GM21717 (cell line): Measurements from ENCODE around the gene ZMYND8.
"Not testable (repeated sequence)": the region's sequence is repeated elsewhere in the genome, so short reads cannot be mapped to it uniquely, and the experiment has no call there.

Experiments used
- ATAC-seq: cut with Tn5 transposase; IDR thresholded peaks from one replicate; pipeline ENCODE4 v1.9.1; 2021; ENCODE audit warnings: mild to moderate bottlenecking, moderate library complexity; ENCODE audit not compliant: unreplicated experiment

Gene ZMYND8

DNA sequence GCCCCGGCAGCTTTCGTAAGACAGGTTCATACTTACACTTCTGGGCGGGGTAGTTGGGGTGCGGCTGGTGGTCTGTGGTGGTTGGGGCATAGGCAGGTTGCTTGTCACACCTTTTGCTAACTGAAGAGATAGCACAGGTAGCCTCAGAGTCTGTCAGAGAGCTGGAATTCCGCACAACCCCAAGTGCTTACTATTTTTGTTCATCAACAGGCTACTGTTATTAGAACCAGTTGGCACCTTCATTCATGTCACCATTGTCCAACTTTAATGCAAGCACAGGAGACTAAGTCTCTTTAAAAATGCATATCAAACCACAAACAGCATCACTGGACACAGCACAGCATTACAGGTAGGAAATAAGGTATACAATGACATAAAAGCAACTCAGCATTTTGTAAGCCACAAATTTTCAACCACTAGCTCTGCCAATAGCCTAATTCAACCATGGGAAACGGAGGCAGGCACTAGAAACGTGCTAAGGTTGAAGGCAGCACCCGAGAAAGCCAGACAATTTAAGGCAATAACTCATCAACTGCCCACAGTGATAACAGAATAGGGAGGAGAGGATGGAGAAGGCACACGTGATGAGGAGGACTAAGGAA is 143.8 kb downstream of the ZMYND8 start:
- no peak for ATAC-seq

DNA sequence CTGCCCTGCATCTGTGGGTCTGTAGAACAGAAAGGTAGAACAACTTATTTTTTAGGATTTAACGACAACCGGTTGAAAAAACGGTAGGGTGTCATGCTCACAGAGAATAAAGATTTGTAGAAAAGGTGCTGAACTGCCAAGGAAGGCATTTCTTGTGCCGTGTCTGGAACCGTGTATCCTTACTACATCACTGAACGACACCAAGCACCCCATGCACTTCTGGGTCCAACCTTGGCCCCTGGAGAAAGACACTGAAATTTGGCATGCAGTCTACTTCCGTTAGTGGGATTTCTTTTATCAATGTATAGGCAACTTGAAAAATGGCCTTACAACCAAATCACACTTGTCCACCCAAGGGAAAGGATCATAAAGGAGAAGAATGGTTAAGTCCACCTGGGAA is 145.5 kb downstream of the ZMYND8 start:
- ATAC-seq: no peak

DNA sequence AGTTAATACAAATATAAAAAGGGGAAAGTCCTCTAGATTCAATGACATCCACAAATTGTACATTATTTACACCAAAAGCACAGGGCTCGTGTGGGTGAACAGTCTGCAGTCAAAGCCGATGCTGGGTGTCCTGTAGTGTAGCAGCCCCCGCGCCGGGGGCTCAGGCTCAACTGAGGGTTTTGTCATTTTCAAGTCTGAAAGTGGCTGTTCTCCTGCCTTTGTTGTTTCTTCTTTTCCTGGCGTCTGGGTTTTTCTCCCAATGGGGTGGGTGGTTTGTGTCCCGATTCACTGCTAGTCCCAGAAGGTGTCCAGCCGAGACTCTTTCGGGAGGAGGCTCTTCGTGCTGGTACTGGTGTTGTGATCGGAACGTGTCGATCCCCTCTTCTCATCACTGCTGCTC is 146.0 kb downstream of the ZMYND8 start:
- ATAC-seq: no peak

DNA sequence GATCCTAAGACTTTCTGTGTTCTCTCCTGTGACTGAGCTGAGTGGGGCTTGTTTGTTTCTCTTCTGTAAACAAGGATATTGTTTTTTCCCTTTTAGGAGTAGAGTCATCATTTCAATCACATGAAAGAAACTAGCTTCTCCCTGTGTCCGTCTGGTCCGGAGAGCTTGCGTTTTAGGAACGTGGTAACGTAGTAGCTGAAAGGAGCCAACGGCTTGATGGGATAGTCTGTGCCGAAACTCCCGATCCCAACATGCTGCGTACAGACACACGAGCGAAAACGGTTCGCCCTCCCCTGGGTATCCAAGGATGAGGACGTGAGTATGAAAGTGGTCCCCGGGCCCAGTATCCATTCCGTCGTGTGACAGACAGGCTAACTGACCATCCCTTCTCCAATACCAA is 146.5 kb downstream of the ZMYND8 start:
- no peak for ATAC-seq

DNA sequence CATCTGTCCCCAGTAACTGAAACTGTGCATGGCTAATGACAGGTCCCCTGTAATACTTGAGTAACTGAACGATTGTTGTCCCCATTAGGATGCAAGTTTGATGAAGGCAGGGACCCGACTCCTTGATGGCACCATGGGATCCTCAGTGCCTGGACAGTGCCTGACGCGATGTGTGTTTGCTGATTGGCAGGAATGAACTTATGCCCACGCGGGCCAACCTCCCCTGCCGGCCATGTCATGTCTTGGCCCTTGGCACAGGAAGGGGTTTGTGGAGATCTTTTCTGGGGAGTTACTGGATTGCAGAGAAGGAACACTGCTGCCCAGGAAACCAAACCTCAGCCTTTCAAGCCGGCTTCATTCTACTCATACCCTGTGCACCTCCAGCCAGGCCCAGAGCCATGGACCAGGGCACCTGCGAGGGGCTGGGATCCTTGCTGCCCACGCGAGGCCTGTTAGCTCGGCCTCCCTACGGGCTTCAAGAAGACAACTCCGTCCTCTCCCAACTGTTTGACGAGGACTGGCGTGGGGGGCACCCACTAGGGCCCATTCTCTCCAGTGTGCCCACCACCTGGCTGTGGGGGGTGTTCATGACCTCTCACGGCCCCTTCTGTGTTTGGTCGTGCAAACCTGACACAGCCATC is 147.8 kb downstream of the ZMYND8 start:
- ATAC-seq: no peak

DNA sequence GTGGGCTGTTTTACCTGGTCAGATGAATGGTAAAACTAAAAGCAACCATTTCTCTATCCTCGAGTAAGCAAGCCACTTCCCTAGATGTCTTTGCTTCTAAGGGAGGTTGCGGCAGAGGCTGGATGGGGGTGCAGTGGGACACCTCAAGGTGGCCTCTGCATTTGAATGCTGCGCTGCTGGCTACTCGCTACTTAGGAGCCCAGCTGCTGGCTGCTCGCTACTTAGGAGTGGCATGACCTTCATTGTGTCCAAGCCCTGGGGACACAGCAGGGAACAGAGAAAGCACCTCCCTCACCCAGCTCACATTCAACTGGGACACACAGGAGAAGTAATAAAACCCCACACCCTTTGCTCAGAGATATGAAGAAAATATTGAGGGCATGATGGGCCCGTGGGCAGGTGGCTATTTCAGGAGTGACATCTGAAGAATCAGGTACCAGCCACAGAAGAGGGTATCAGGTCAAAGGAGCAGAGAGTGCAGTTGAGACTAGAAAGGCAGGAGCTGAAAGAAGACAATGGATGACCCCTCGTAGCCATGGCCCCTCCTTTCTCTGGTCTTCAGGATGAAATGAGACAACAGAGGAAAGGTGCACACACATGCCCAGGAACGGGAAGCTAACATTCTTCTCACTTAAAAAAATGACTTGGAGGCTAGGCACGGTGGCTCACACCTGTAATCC is 149.4 kb downstream of the ZMYND8 start:
- ATAC-seq: no peak

DNA sequence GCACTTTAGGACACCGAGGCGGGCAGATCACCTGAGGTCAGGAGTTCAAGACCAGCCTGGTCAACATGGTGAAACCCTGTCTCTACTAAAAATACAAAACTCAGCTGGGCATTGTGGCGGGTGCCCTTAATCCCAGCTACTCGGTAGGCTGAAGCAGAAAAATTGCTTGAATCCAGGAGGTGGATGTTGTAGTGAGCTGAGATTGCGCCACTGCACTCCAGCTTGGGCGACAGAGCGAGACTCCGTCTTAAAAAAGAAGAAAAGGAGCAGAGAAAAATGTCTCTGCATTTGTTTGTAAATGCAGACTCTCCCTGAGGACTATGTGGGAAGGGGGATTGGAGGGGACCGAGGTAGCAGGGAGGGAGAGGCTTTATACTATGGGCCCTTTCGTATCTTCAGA is 149.9 kb downstream of the ZMYND8 start:
- not testable (repeated sequence) for ATAC-seq

DNA sequence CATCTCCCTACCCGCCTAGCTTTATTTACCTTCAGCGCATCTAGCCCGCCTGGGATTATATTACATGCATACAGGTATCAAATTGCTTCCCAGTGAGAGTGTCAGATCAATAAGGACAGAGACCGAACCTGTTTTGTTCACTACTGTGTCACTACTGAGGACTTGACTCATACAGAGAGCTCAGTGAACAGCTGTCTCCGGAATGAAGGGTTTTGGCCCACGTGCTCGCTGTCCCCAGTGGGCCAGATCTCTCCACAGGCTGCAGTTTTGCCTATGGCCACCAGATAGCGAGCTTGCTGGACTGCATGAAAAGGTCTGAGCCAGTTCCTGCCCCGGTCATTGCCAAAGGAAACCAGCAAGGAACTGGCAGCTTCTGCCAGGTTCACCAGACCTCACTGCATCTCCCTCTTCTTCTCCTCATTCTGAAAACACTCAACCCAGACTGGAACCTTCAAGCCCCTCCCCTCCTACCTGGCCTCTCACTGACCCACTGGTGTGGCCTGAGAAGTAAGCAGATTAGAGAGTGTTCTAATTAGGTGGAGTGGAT is 150.8 kb downstream of the ZMYND8 start:
- ATAC-seq: no peak

DNA sequence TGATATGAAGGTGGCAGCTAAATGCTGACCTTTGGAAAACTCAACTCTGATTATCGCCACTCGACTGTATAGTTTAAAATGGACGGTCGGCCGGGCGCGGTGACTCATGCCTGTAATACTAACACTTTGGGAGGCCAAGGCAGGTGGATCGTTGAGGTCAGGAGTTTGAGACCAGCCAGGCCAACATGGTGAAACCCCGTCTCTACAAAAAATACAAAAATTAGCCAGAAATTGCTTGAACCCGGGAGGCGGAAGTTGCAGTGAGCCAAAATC is 151.7 kb downstream of the ZMYND8 start:
- not testable (repeated sequence) for ATAC-seq

DNA sequence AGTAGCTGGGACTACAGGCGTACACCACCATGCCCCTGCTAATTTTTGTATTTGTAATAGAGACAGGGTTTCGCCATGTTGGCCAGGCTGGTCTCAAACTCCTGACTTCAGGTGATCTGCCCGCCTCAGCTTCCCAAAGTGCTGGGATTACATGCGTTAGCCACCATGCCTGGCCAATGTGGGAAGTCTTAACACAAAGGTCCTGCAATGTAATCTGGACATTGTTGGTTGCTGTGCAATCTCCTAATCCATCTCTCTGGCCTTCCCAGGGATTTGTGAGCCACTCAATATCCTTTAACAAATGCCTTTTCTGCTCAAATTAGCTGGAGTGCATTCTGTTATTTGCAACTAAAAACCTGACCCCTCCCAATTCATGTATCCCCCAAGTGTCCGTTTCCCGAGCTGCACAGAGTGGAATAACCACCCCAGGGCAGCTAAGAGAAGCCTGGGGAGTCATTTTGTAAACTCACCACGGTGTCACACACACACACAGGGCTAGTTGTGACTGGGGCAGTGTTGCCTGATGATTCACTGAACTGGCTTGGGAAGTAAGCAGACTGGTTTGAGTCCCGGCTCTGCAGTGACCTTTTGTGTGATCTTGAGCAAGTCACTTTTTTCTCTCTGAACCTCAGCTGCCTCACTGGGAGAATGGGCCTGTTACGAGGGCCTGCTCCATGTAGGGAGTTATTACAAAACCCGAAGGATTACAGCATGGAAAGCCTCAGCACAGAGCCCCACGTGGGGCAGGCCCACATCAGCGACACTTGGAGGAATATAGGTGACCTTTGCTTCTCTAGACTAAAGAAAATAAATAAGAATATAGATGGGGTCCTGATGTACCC is 152.3 kb downstream of the ZMYND8 start:
- ATAC-seq: no peak

DNA sequence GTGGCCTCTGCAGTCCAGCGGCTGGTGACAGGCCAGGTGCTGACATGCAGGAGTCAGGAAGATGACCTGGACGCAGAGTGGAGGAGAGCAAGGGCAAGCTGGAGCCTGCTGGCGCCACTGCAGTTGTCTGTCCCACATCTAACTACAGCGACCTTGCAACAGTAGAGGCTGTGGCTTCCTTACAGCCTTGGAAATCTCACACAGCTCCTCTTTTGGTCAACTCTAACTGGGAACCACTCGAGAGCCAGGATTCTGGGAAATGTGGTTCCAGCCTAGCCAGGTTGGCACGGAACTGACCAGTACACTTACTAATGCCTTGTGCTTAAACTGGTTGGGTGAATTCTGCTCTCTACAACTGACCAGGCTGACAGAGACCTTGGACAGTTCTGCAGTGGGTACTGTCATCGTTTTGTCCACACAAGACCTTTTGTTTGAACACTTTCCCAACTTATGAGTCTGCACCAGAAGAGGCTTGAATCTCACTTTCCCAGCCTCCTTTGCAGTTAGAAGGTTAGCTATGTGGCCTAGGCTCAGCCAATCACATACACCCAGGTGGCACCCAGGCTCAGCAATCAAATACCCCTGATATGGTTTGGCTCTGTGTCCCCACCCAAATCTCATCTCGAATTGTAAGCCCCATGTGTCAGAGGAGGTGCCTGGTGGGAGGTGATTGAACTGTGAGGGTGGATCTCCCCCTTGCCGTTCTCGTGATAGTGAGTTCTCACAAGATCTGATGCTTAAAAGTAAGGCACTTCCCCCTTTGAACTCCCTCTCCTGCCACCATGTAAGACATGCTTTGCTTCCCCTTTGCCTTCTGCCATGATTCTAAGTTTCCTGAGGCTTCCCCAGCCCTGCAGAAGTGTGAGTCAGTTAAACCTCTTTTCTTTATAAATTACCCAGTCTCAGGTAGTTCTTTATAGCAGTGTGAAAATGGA is 153.5 kb downstream of the ZMYND8 start:
- ATAC-seq: no peak

DNA sequence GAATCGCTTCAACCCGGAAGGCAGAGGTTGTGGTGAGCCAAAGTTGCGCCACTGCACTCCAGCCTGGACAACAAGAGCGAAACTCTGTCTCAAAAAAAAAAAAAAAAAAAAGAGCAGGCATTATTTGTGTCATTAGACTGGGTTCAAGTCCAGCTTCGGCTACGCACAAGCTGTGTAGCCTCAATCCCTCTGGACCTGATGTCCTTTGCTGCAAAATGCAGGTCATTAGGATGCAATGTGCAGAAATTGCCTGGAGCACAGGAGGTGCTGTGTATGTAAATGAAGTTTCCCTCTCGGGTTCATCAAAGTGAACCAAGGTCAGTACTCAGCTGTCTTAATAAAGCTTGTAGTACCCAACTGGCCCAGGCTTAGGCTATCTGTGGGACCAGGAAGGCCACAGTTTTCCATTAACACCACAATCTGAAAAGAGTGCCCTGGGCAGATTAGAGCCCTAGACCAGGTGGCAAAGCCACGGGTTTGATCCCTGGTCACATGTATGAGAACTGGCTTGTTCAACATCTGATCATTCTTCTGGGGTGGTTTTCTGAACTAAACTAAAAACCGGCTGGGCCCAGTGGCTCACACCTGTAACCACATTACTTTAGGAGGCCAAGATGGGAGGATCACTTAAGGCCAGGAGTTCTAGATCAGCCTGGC is 155.3 kb downstream of the ZMYND8 start:
- ATAC-seq: no peak

DNA sequence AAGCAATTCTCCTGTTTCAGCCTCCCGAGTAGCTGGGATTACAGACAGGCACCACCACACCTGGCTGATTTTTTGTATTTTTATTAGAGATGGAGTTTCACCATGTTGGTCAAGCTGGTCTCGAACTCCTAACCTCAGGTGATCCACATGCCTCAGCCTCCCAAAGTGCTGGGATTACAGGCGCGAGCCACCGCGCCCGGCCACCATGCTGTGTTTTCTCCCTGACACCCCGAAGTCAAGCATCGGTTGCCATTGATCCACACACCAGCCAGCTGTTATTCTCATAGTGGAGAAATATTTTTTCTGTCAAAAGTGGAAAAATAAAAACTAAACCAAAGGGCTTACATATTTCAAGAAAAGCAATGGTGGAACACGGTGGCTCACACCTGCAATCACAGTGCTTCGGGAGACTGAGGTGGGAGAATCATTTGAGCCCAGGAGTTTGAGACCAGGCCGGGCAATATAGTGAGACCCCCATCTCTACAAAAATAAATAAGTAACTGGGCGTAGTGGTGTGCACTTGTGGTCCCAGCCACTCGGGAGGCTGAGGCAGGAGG is 157.4 kb downstream of the ZMYND8 start:
- no peak for ATAC-seq

DNA sequence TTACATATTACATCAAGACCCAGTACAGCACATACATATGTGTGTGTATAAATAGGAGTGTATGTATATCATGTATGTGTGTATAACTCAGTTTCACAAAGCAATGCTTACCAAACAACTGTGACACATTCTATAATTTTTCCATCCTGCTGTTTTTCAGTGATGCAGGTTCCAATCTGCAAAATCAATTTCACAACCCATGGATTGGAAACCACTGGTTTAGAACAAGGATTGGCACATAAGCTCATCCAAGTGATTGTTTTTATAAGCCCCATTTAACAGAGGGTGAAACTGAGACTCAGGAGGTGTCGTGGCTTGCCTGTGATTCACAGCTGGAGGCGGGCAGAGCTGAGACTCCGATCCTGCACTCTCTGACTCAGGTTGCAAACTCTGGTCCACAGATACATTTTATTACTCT is 158.2 kb downstream of the ZMYND8 start:
- ATAC-seq: no peak

DNA sequence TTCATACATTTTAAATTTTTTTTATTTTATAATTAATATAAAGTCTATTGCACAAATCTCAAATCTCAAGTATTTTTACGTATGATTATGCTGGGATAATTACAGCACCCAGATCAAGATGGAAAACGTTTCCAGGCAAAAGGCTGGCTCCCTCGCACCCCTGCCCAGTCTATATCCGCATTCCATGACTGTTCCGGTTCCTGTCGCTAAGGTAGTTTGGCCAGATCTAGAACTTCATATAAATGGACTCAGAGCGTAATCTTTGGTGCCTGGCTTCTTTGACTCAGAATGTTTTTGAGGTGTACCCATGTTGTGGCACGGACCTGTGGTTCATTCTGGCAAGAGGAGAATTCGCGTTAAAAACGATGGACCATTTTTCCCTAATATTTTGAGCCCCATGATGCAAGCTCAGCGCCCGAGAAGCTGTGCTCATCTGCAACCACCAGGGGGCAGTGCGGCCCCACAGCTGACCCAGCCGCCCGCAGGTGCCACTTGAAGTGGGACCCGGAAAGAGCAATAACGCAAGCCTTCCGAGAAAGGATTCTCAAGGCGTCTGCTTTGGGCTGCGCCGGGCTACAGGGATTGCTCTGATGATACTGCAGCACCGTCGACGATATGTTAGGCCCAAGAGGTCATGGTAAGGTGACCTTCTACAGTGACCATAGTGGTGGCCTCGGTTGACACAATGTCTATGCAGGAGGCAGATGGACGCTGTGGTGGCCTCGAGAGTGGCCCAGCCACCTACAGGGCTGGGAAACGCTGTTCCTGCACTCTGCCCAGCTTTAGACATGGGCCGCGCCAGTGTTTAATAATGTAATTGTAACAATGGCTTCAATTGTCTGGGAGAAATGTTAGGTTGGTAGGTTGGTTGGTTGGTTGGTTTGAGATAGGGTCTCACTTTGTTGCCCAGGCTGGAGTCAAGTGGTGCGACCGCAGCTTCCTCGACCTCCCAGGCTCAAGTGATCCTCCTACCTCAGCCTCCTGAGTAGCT is 160.1 kb downstream of the ZMYND8 start:
- ATAC-seq: no peak

DNA sequence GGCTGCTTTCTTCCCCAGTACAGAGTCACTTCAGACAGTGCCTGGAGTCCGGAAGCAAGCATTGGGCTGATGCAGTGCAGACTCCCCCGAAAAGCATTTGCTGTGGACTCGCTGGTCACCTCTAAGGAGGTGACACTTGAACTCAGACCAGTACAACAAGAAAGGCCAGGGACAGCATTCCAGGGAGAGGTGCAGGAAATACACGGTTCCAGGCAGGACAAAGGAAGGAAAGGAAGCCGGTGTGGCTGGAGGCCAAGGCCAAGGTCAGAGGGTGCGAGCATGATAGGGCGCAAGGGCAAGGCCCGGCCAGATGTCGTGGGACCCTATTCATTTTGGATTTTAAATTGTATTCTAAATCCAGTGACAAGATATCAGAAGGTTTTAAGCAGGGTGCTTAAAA is 160.9 kb downstream of the ZMYND8 start:
- ATAC-seq: no peak

DNA sequence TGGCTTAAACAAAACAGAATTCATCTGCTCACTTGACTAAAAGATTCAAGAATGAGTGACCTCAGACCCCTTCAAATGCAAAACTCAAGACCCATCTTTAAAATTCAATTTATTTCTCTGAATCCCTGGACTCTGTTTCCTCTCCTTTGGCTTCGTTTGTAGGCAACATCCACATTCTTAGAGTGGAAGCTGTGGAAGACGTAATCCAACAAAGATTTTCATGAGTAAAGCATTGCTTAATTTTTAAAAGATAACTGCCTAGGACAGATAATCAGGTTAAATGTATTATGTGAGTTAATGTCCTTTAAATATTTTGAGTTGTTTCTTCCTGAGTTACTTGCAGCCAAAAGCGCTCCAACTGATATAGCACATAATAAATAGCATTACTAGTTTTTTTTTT is 164.5 kb downstream of the ZMYND8 start:
- no peak for ATAC-seq

DNA sequence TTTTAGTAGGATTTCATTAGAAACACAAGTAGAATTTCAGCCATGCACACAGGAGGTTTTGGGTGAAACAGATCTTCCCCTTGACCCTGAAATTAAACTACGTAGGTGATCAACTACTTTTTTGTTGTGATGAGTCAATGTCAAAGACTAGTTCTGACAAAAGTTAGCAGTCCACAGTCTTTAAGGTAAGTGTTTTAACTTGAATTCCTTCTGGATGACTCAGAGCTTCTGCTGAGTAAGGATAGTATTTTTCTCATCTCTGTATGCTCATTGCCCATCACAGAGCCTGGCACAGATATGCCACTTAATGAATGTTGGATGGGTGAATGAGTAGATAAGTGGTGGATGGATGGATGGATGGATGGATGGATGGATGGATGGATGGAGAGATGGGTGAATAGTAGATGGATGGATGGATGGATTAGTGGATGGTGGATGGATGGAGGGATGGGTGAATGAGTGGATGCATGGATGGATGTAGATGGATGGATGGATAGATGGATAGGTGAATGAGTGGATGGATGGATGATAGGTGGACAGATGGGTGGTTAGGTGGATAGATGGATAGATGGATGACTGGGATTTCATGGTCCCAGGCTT is 165.3 kb downstream of the ZMYND8 start:
- ATAC-seq: no peak
